HG02870 (cell line): ENCODE measurements around the gene STK32C.
"Not testable (repeated sequence)": the region's sequence is repeated elsewhere in the genome, so short reads cannot be mapped to it uniquely, and the experiment has no call there.

ENCODE experiments used
- ATAC-seq: cut with Tn5 transposase; IDR thresholded peaks from one replicate; pipeline ENCODE4 v1.9.1; 2021; ENCODE audit warnings: mild to moderate bottlenecking, moderate library complexity; ENCODE audit not compliant: unreplicated experiment

The STK32C gene

GRCh38 chr10:132302421-132303310 lies 5.1 kb downstream of the STK32C start:
- ATAC-seq = no peak

DNA sequence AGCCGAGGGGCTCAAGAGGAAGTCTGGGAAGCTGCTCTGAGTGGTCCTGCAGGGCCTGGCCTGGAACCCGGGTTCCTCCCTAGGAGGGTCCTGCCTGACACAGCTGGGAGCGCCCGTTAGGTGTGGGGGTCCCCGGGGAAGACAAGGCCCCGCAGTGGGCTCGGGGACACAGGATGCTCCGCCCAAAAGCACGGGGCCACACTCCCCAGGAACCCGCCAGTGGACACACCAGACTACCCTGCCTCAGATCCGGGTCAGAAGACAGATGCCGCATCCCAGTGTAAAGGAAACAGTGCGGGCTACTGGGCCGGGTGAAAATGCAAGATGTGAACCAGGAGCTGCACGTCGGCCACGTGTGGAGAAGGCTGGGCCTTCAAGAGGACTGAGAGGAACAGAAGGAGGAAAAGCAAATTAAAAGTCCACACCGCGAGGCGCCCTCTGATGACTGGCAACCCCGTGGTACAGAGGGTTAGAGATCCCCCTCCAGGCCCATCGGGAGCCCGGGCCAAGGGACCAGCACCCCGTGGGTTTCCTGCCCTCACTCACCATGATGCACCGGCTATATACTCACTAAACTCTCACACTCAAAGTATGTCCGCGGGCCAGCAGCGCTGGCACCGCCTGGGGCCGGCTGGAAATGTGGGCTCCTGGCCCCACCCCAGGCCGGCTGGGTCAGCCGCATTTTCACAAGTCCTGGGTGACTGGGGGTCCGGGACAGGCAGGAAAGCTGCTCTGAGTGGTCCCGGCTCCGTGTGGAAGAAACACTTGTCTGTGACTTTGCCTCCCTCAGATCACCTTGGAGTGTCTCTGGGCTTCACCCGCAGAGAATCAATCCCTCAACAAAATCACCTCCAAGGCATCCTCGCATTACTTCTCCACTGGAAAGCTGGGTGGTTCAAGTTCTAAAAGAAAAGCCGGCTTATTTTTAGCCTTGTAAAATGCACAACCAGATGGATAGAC lies 6.1 kb downstream of the STK32C start:
- no peak for ATAC-seq

DNA sequence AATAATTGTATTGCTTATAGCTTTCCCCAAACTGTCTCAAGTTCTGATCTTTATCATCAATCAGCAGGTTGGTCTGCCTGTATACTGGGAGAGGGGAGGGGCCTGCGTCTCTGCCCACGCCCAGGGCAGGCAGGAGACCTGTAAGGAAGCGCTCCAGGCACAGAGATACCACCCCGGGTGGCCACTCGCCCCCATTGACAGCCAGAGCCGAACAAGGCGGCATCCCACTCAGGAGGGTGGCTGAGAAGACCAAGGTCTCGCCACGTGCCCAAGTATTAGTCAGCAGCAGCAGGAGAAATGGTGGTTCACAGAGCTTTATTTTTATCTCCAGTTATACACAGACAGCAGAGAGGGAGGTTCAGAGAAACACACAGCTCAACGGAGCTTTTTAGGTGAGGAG lies 7.2 kb downstream of the STK32C start:
- ATAC-seq = no peak

GRCh38 chr10:132299371-132300336 lies 8.1 kb downstream of the STK32C start:
- ATAC-seq = no peak

DNA sequence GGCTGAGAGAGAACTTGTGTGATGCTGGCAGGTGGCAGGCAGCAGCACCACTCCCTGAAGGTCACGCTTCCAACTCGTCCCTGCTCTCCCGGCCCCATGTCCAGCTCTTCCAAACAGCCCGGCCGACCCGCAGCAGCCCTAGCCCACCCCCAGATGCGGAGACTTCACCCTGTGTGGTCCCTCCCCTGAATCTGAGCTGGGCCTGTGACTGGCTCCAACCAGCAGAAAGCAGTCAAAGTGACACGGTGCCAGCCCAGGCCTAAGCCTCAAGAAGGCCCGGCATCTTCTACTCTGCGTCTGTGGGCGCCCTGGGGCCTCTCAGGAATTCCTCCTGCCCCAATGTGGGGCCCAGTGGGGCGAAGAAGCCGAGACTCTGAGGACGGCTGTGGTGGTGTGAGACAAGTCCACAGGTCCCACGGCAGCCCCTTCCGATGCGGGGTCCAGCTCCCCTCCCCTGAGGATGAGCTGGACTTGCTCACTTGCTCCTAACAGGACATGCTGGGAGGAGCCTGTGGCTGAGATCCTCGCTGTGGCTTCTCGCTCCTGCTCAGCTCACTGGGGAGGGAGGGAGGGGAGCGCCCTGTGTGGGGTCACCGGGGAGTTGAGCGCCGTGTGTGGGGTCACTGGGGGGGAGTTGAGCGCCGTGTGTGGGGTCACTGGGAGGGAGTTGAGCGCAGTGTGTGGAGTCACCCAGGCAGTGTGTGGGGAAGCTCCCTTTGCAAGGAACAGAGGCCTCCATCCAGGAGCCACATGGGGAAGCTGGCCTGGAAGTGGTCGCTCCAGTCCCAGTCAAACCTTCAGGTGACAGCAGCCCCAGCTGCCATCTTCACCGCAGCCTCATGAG lies 9.5 kb downstream of the STK32C start:
- ATAC-seq = no peak

- no peak for ATAC-seq
These were observed 10.2 kb downstream of the STK32C start for GRCh38 chr10:132297526-132297925.

GRCh38 chr10:132296666-132297443 lies 10.9 kb downstream of the STK32C start:
- ATAC-seq = no peak

DNA sequence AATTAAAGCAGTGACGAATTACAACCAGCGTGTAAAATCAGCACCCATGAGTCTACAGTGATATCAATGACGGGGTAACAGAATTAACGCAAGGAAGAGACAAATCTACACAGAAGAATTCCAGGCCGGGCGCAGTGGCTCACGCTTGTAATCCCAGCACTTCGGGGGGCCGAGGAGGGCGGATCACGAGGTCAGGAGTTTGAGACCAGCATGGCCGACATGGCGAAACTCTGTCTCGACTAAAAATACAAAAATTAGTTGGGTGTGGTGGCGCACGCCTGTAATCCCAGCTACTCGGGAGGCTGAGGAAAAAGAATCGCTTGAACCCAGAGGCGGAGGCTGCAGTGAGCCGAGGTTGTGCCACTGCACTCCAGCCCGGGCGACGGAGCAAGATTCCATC lies 12.3 kb downstream of the STK32C start:
- not testable (repeated sequence) for ATAC-seq

GRCh38 chr10:132294561-132295318 lies 13.0 kb downstream of the STK32C start:
- ATAC-seq = no peak

DNA sequence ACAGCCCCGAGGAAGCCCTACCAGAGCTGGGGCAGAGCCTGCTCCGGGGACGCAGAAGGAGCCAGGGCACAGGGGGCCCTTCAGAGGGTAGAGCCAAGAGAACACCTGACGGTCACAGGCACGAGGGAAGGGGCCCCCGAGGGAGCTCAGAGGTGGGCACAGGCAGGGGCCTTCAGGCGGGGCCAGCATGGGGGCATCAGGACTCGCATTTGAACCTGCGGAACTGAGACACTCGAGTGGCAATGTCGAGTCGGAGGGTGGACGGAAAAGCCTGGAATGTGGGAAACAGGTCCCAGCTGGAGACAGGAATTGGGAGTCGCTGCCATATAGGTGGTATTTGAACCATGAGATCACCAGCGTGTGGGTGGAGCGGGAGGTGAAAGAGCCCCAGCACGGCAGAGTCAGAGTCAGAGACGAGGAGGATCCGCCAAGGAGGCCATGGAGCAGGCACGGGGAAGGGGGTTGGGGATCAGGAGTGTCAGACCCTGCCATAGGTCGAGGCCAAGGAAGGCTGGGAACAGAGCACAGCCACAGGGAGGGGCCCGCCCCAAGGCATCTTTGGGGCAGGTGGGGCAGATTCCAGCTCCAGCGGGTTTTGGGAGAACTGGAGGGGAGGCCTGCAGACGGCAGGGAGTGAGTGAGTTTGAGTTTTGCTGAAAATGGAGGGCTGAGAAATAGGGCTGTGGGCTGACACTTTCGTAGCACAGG lies 13.8 kb downstream of the STK32C start:
- ATAC-seq = no peak

GRCh38 chr10:132293201-132293812 lies 14.4 kb downstream of the STK32C start:
- ATAC-seq = no peak

- ATAC-seq = no peak
These were observed 15.2 kb downstream of the STK32C start for GRCh38 chr10:132292287-132293200.

GRCh38 chr10:132291826-132292225 lies 15.9 kb downstream of the STK32C start:
- ATAC-seq = no peak

- ATAC-seq = no peak
These were observed 17.1 kb downstream of the STK32C start for GRCh38 chr10:132290631-132291030.

DNA sequence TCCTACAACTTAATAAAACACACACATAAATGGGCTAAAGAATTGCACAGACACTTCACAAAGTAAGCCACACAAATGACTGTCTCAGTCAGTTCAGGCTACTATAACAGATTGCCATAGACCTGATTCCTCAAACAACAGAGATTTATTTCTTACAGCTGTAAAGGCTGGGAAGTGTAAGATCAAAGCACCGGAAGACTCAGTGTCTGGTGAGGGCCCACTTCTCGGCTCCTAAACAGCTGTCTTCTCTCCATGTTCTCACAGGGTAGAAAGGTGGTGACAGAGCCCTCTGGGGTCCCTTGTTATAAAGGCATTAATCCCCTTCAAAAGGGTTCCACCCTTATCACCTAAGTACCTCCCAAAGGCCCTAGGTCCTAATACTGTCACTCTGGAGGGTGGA lies 18.3 kb downstream of the STK32C start:
- no peak for ATAC-seq
